ENCODE results near the gene PRKCB. TPM values are rescaled to one million over a fixed set of nuclear protein-coding genes. Genes with fewer than 3 reads are reported as not detected.

PRKCB gene
- total and polyA plus RNA-seq, 2 of the 8 experiments (the other 6 are each of a cell fraction or from before 2014, with no cell fraction given): 7.1 to 12.1 TPM

DNA sequence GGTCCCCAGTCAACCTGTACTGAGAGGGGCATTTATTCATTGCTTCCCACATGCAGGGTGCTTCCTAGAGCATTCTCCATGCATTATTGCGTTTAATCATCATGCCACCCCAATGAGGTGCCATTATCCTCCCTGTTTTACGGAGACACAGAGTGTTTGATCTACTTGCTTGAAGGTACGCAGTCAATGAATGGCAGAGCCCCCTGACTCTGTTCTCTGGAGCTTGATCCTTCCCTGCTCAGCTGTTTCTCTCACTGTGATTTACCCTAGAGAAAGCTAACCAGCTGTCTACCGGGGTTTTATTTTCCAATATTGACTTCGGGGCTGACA, 117.2 kb downstream of the PRKCB start:
- ChIA-PET POLR2A (ENCODE audit: partially characterized antibody) (interaction anchor here (0.6 to 1.2 kb wide), 3 partner anchors 14 to 149 kb away, joined by 3 read pairs; no protein-coding TSS in a partner anchor), CTCF (ENCODE audit: partially characterized antibody) (interaction anchor here (0.7 to 1.4 kb wide), 5 partner anchors 12 to 152 kb away, joined by 3 read pairs; no protein-coding TSS in a partner anchor)
- FAIRE-seq: no peak
- TF ChIP-seq CEBPB (IDR thresholded peaks at IDR 0.05; ENCODE audit: low read depth, low read length) (no peak), CHD2 (IDR thresholded peaks at IDR 0.05; ENCODE audit: low read length) (no peak), TAF7 (optimal IDR thresholded peaks at IDR 0.05; ENCODE audit: borderline replicate concordance, low read depth, low read length) (no peak), GABPA (IDR thresholded peaks at IDR 0.05; ENCODE audit: borderline replicate concordance, insufficient read depth, low read length) (no peak), FOSL1 (IDR thresholded peaks at IDR 0.05; ENCODE audit: insufficient read depth, low read depth, low read length) (no peak), SP4 (IDR thresholded peaks at IDR 0.05; ENCODE audit: low read length) (no peak), GTF2F1 (IDR thresholded peaks at IDR 0.05; ENCODE audit: borderline replicate concordance, low read depth, low read length) (no peak), KDM1A (IDR thresholded peaks at IDR 0.05; ENCODE audit: borderline replicate concordance, low read length) (no peak), RNF2 (IDR thresholded peaks at IDR 0.05; ENCODE audit: borderline replicate concordance, low read depth, low read length, missing control alignments, poor library complexity, severe bottlenecking) (no peak), BACH1 (IDR thresholded peaks at IDR 0.05; ENCODE audit: low read length) (no peak)
- TF ChIP-seq, protein P1, sequence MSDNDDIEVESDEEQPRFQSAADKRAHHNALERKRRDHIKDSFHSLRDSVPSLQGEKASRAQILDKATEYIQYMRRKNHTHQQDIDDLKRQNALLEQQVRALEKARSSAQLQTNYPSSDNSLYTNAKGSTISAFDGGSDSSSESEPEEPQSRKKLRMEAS (IDR thresholded peaks at IDR 0.05): no peak
- TF ChIP-seq, protein P2, sequence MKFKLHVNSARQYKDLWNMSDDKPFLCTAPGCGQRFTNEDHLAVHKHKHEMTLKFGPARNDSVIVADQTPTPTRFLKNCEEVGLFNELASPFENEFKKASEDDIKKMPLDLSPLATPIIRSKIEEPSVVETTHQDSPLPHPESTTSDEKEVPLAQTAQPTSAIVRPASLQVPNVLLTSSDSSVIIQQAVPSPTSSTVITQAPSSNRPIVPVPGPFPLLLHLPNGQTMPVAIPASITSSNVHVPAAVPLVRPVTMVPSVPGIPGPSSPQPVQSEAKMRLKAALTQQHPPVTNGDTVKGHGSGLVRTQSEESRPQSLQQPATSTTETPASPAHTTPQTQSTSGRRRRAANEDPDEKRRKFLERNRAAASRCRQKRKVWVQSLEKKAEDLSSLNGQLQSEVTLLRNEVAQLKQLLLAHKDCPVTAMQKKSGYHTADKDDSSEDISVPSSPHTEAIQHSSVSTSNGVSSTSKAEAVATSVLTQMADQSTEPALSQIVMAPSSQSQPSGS (IDR thresholded peaks at IDR 0.05; ENCODE audit: low read length): no peak

More for the DNA sequence above, 117.2 kb downstream of the PRKCB start:
- Histone ChIP-seq H3K56ac (replicated peaks; ENCODE audit: insufficient read length, low read depth, low read length) (no peak overlapping the region), H2BK15ac (ENCODE audit: low read length) (no peak overlapping the region), H2BK12ac (ENCODE audit: low read depth, low read length) (peak overlapping the region; percentile 84), H2AK5ac (ENCODE audit: low read depth, low read length) (peak overlapping the region; percentile 54; the same call in 1 of the 2 replicates), H3K9me3 (ENCODE audit: insufficient read depth in 2 of 2, low read depth in 1 of 2, low read length in 1 of 2) (no peaks in the 10 kb centered on the region), H4K5ac (ENCODE audit: insufficient read length, low read depth, low read length) (no peak overlapping the region), H4K8ac (ENCODE audit: extremely low read depth, insufficient read depth, low read length) (no peak overlapping the region), H3K27ac (ENCODE audit: low read depth, low read length) (no peak overlapping the region), H3K23me2 (ENCODE audit: low read depth, low read length) (no peaks in the 10 kb centered on the region), H2BK20ac (ENCODE audit: low read length) (no peak overlapping the region), H2AFZ (ENCODE audit: low read length) (no peak overlapping the region), H3K9ac (replicated peaks in 1 of 4; ENCODE audit: extremely low read depth in 1 of 4, low read depth in 3 of 4, low read length in 3 of 4) (no peak overlapping the region), H3K4me2 (ENCODE audit: insufficient read depth in 1 of 2, low read depth in 2 of 2, low read length in 2 of 2) (peak overlapping the region in 1 of 2 experiments; percentile 55; a peak in 1 of 4 replicates), H2BK5ac (ENCODE audit: low read depth, low read length) (no peak overlapping the region), H3K14ac (ENCODE audit: insufficient read length) (no peak overlapping the region), H3K4me3 (ENCODE audit: extremely low read depth in 1 of 4, insufficient read depth in 2 of 4, low read depth in 3 of 4, low read length in 4 of 4) (no peak overlapping the region), H2BK120ac (replicated peaks; ENCODE audit: low read depth, low read length) (no peak overlapping the region), H3K18ac (ENCODE audit: extremely low read depth, low read length) (no peak overlapping the region; the same call in 1 of the 2 replicates), H3K79me2 (ENCODE audit: control insufficient read depth in 1 of 2, insufficient read depth in 2 of 2, low read length in 2 of 2) (no peaks in the 10 kb centered on the region), H3K4me1 (replicated peaks in 1 of 4; ENCODE audit: control insufficient read depth in 3 of 4, insufficient read depth in 4 of 4, low read length in 3 of 4) (peaks cover 2 to 11% (median 4%) of the 10 kb centered on the region in 4 experiments; a peak in 4 of 7 replicates), H3K79me1 (ENCODE audit: low read depth, low read length) (no peaks in the 10 kb centered on the region), H3K36me3 (ENCODE audit: control insufficient read depth in 2 of 4, insufficient read depth in 4 of 4, low read length in 3 of 4) (no peaks in the 10 kb centered on the region), H3K27me3 (replicated peaks in 1 of 4; ENCODE audit: control insufficient read depth in 3 of 4, extremely low read depth in 1 of 4, insufficient read depth in 3 of 4, low read length in 3 of 4) (no peaks in the 10 kb centered on the region), H3K23ac (ENCODE audit: insufficient read length) (no peak overlapping the region), H4K20me1 (replicated peaks in 1 of 2; ENCODE audit: control insufficient read depth in 1 of 2, insufficient read depth in 2 of 2, low read length in 2 of 2) (no peaks in the 10 kb centered on the region), H4K91ac (replicated peaks; ENCODE audit: insufficient read length, low read length) (peak overlapping the region; percentile 45), H3K4ac (replicated peaks; ENCODE audit: insufficient read length, low read depth, low read length) (no peak overlapping the region)
- WGBS, 2 experiments (ENCODE audit: extremely low coverage in 1 of 2, insufficient coverage in 1 of 2, insufficient read length in 1 of 2, insufficient replicate concordance in 2 of 2, low coverage in 1 of 2, low lambda C conversion rate in 2 of 2, missing lambda C conversion rate in 1 of 2): 79% methylated on average over 5 of the region's 5 CpGs; no CpG with 5 or more reads in 1 of the 2 experiments
- no peak for DNase-seq (ENCODE audit: low read depth in 1 of 2, low spot score in 2 of 2)
